ENCODE results near the gene WDCP. TPM values are rescaled to one million over a fixed set of nuclear protein-coding genes. Genes with fewer than 3 reads are reported as not detected.

Gene WDCP
- total RNA-seq, 1 experiment from 2014 or later: 19.9 TPM

DNA sequence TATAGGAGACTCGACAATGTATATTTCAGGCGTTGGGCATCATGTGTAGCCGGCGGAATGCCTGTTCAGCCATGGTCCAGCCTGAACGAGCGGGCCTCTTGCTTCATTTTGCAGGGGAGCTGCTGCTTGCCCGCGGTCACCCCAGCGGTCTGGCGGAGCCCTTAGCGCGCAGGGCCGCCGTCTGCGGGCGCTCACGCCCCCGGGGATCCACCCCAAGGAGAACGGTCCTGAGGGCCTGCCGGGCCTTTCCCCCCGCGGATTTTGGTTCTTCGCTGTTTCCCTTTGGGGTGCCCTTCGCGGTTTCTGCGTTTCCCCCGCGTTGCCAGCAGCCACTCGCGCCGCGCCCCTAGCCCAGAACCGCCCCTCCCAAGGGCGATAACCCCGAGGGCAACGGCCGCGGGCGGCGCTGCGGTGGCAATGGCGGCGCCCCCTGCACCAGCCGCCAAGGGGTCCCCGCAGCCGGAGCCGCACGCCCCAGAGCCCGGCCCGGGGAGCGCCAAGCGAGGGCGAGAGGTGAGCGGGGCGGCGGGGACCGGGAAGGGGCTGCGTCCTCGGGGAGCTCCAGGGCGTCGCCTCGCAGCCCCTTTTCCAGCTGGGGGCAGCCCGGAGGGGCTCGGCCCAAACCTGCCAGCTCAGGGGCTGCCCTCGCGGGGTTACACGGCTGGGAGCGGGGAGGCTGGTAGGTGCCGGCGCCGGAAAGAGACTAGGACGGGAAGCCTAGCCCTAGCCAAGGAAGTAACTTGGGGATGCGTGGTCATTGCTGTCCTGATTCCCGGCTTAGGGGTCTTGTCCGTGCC, 37.3 kb downstream of the WDCP start, which contains the start of gene MFSD2B:
TSS of gene MFSD2B (plus strand) at position 406 of the 797 bp plus-strand sequence. CDS start at position 418, 12 bp downstream.
- H3K4me2 ChIP-seq (ENCODE audit: low read length): no peak within 1 kb of the TSS
- no peaks in the 10 kb centered on the region for H3K27me3 ChIP-seq (ENCODE audit: insufficient read depth, low read length)
- H3K9ac ChIP-seq (ENCODE audit: low read length): no peak within 1 kb of the TSS
- no peaks in the 10 kb centered on the region for H3K36me3 ChIP-seq (ENCODE audit: control insufficient read depth in 1 of 2, insufficient read depth in 2 of 2, low read length in 2 of 2)
- CTCF ChIA-PET: no interaction called here
- peaks cover 0 to 3% of the 10 kb centered on the region in 2 experiments; a peak in 1 of 4 replicates for H3K4me1 ChIP-seq (ENCODE audit: control insufficient read depth in 1 of 2, insufficient read depth in 2 of 2, low read length in 2 of 2)
- DNase-seq (ENCODE audit: low read depth, low spot score): no peak
- intact Hi-C loops (cut with micrococcal nuclease): no loop called here
- no peak within 1 kb of the TSS for H3K27ac ChIP-seq (ENCODE audit: low read depth, low read length)
- no peak for ATAC-seq
- POLR2A ChIA-PET: no interaction called here
- no peaks in the 10 kb centered on the region for H3K9me2 ChIP-seq (ENCODE audit: insufficient read depth)
- H3K9me3 ChIP-seq (ENCODE audit: control insufficient read depth in 1 of 2, insufficient read depth in 1 of 2, low read depth in 1 of 2, low read length in 2 of 2): no peaks in the 10 kb centered on the region
- TF ChIP-seq FOSL1 (IDR thresholded peaks at IDR 0.05; ENCODE audit: low read depth) (no peak), SRF (IDR thresholded peaks at IDR 0.05; ENCODE audit: low read depth) (no peak), ZNF274 (IDR thresholded peaks at IDR 0.05; ENCODE audit: low read depth, low read length) (no peak), ZFX (IDR thresholded peaks at IDR 0.05) (no peak), TCF7L2 (IDR thresholded peaks at IDR 0.05; ENCODE audit: borderline replicate concordance, extremely low read depth, insufficient read depth, insufficient read length) (no peak), JUND (IDR thresholded peaks at IDR 0.05) (no peak), POLR2AphosphoS5 (IDR thresholded peaks at IDR 0.05; ENCODE audit: low read depth, low read length) (no peak), POLR2A (IDR thresholded peaks at IDR 0.05; ENCODE audit: borderline replicate concordance, extremely low read depth, insufficient read depth, insufficient read length) (no peak), CEBPB (IDR thresholded peaks at IDR 0.05; ENCODE audit: low read depth) (no peak), YY1 (IDR thresholded peaks at IDR 0.05; ENCODE audit: extremely low read depth, insufficient replicate concordance, low read depth, low read length) (no peak), EGR1 (IDR thresholded peaks at IDR 0.05; ENCODE audit: low read depth) (no peak), EZH2phosphoT487 (IDR thresholded peaks at IDR 0.05; ENCODE audit: borderline replicate concordance) (no peak), EZH2 (IDR thresholded peaks at IDR 0.05) (no peak), SP1 (IDR thresholded peaks at IDR 0.05; ENCODE audit: low read depth) (no peak), SIN3A (IDR thresholded peaks at IDR 0.05; ENCODE audit: low read depth) (no peak)
- TF ChIP-seq, protein P1, sequence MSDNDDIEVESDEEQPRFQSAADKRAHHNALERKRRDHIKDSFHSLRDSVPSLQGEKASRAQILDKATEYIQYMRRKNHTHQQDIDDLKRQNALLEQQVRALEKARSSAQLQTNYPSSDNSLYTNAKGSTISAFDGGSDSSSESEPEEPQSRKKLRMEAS (IDR thresholded peaks at IDR 0.05): no peak
- TF ChIP-seq, protein P2, sequence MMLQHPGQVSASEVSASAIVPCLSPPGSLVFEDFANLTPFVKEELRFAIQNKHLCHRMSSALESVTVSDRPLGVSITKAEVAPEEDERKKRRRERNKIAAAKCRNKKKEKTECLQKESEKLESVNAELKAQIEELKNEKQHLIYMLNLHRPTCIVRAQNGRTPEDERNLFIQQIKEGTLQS (IDR thresholded peaks at IDR 0.05): no peak
- TF ChIP-seq, protein P3, sequence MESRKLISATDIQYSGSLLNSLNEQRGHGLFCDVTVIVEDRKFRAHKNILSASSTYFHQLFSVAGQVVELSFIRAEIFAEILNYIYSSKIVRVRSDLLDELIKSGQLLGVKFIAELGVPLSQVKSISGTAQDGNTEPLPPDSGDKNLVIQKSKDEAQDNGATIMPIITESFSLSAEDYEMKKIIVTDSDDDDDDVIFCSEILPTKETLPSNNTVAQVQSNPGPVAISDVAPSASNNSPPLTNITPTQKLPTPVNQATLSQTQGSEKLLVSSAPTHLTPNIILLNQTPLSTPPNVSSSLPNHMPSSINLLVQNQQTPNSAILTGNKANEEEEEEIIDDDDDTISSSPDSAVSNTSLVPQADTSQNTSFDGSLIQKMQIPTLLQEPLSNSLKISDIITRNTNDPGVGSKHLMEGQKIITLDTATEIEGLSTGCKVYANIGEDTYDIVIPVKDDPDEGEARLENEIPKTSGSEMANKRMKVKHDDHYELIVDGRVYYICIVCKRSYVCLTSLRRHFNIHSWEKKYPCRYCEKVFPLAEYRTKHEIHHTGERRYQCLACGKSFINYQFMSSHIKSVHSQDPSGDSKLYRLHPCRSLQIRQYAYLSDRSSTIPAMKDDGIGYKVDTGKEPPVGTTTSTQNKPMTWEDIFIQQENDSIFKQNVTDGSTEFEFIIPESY (IDR thresholded peaks at IDR 0.05; ENCODE audit: extremely low read depth, insufficient replicate concordance, low read length): no peak
- TF ChIP-seq, protein P4, sequence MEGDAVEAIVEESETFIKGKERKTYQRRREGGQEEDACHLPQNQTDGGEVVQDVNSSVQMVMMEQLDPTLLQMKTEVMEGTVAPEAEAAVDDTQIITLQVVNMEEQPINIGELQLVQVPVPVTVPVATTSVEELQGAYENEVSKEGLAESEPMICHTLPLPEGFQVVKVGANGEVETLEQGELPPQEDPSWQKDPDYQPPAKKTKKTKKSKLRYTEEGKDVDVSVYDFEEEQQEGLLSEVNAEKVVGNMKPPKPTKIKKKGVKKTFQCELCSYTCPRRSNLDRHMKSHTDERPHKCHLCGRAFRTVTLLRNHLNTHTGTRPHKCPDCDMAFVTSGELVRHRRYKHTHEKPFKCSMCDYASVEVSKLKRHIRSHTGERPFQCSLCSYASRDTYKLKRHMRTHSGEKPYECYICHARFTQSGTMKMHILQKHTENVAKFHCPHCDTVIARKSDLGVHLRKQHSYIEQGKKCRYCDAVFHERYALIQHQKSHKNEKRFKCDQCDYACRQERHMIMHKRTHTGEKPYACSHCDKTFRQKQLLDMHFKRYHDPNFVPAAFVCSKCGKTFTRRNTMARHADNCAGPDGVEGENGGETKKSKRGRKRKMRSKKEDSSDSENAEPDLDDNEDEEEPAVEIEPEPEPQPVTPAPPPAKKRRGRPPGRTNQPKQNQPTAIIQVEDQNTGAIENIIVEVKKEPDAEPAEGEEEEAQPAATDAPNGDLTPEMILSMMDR (IDR thresholded peaks at IDR 0.05 in 2 of 3, conservative IDR thresholded peaks at IDR 0.05 in 1 of 3; ENCODE audit: borderline replicate concordance in 1 of 3, insufficient read depth in 1 of 3, low read depth in 2 of 3, low read length in 2 of 3): no peak
- H4K20me1 ChIP-seq (ENCODE audit: insufficient read depth): no peaks in the 10 kb centered on the region
- BruUV-seq (replicated peaks): no TSS peak
- RAD21 ChIA-PET (ENCODE audit: low non-redundant PET in 1 of 2, low total read pairs in 2 of 2, uncharacterized antibody in 2 of 2, unreplicated experiment in 2 of 2): no interaction called here
- H2AFZ ChIP-seq (ENCODE audit: low read depth, low read length, poor library complexity, severe bottlenecking): no peak within 1 kb of the TSS
- H3K4me3 ChIP-seq (replicated peaks in 1 of 2; ENCODE audit: low read depth in 1 of 2, low read length in 2 of 2): no peak within 1 kb of the TSS
- no peaks in the 10 kb centered on the region for H3K79me2 ChIP-seq (ENCODE audit: insufficient read depth, low read length)

All from HCT116 (cell line).